ENCODE results near the gene SNRPD2. TPM values are rescaled to one million over a fixed set of nuclear protein-coding genes. Genes with fewer than 3 reads are reported as not detected.
"Not testable (repeated sequence)": the region's sequence is repeated elsewhere in the genome, so short reads cannot be mapped to it uniquely, and the experiment has no call there.

SNRPD2 gene
- total RNA-seq, 4 donors from 2014 or later, result 104 to 194 (median 148) TPM

DNA sequence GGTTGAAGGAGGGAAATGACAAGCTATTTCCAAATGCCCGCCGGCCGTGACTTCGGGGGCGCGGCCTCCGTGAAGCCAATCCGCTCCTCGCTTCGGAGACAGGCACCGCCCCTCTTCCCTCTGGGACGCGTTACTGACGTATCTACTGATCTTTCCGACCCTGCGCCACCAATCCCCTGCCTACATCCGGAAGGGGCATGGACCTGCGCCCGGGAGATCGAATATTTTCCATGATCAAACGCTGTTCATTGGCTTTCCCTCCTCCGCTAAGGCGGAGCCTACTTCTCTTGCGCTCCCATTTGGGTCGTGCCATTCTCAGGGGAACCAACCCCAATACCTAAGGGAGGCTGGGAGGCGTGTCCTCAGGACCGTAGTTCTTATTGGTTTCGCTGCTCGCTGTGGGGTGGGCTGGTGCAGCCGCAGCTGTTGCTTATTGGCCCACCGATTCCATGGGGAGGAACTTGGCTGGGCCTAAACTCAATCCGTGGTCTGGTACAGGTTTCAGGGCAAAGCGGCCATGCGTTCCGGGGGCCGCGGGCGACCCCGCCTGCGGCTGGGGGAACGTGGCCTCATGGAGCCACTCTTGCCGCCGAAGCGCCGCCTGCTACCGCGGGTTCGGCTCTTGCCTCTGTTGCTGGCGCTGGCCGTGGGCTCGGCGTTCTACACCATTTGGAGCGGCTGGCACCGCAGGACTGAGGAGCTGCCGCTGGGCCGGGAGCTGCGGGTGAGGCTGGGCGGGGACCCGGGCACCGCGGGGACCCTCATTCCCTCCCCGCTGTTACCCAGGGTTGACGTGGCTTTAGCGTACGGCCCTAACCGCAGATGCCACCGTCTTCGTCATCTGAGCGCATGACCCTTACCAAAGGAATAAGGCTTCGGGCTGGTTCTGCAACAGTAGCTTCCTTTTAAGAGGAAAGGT lies 693 bp upstream of the SNRPD2 start, which contains the start of gene QPCTL:
Gene QPCTL (plus strand): TSS at position 480 of the 919 bp plus-strand sequence. CDS start 38 bp downstream, at position 518.
- peak; percentile 96 for ATAC-seq (ENCODE audit: low FRiP score)
- TF ChIP-seq CTCF (IDR thresholded peaks at IDR 0.05), result no peak
- DNase-seq (ENCODE audit: low spot score), result peak; percentile 81

DNA sequence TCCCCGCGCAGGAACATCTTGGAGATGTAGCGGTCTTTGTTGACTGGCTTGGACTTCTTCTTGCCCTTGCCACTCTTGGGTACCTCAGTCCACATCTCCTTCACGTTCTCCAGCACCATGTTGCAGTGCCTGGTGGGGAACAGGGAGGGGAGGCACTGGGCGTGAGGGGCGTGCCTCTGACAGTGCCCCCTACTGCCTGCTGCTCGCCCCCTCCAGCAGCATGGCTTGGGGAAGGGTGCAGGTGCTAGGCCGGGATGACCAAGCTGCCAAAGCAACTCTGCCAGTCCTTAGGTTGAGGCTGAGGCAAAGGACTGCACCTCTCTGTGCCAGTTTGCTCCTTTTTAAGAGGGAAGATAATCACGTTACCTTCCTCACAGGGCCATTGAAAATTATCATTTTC lies 4.2 kb downstream of the SNRPD2 start:
- DNase-seq (ENCODE audit: low spot score) (no peak), ATAC-seq (ENCODE audit: low FRiP score) (no peak)
- TF ChIP-seq CTCF (IDR thresholded peaks at IDR 0.05), result no peak

GRCh38 chr19:45685045-45685444 lies 6.7 kb downstream of the SNRPD2 start:
- ATAC-seq (ENCODE audit: low FRiP score); DNase-seq (ENCODE audit: low spot score): not testable (repeated sequence)

GRCh38 chr19:45682908-45683307 lies 8.8 kb downstream of the SNRPD2 start:
- no peak for DNase-seq (ENCODE audit: low spot score)
- no peak for TF ChIP-seq CTCF (IDR thresholded peaks at IDR 0.05)
- ATAC-seq (ENCODE audit: low FRiP score), result no peak

- DNase-seq (ENCODE audit: low spot score) (no peak), ATAC-seq (ENCODE audit: low FRiP score) (no peak)
- TF ChIP-seq CTCF (IDR thresholded peaks at IDR 0.05), result no peak
These were observed 9.6 kb downstream of the SNRPD2 start for GRCh38 chr19:45682117-45682516.

DNA sequence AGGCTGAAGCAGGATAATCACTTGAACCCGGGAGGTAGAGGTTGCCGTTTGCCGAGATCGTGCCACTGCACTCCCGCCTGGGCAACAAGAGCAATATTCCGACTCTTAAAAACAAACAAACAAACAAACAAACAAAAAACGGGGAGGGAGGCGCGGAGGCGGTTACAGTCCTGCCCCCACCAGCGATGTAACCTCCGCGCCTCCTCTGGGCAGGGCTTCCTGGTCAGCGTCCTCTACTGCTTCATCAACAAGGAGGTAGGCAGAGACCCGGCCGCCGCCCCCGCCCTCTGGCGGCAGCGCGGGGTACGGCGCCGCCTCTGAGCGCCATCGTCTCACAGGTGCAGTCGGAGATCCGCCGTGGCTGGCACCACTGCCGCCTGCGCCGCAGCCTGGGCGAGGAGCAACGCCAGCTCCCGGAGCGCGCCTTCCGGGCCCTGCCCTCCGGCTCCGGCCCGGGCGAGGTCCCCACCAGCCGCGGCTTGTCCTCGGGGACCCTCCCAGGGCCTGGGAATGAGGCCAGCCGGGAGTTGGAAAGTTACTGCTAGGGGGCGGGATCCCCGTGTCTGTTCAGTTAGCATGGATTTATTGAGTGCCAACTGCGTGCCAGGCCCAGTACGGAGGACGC lies 10.2 kb downstream of the SNRPD2 start:
- TF ChIP-seq CTCF (IDR thresholded peaks at IDR 0.05), result peak in 2 of 3 donors; percentile 45 to 96
- DNase-seq (ENCODE audit: low spot score) (peak; percentile 70), ATAC-seq (ENCODE audit: low FRiP score) (peak; percentile 86)

DNA sequence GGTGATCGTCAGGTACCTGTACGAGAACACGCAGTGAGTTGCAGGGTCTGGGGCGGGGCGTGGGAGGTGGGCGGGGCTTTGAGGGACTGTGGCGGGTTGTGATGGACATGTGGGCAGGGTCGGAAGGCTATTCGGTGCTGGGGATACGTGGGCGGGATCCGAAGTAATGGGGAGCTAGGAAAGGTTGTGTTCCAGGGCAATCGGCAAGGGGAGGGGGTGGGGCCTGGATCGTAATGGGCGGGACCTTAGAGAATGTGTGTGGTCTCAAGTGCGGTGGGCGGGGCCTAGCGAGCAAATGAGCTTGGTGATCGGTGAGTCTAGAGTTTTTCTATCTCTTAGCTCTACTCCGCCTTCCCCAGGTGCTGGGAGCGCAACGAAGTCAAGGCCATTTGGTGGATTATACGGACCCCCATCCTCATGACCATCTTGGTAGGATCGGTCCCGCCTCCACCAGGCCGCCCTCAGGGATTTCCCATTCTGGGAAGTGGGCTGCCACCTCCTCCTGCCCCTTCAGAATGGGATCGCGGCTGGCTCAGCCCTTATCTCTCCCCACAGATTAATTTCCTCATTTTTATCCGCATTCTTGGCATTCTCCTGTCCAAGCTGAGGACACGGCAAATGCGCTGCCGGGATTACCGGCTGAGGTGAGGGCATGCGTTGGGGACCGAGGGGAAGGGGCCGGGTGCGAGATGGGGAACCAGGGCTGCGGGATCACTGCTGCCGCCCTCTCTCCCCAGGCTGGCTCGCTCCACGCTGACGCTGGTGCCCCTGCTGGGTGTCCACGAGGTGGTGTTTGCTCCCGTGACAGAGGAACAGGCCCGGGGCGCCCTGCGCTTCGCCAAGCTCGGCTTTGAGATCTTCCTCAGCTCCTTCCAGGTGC lies 14.2 kb downstream of the SNRPD2 start:
- peak; percentile 88 for DNase-seq (ENCODE audit: low spot score)

More for the DNA sequence above, 14.2 kb downstream of the SNRPD2 start:
- peak; percentile 83 for ATAC-seq (ENCODE audit: low FRiP score)
- TF ChIP-seq CTCF (IDR thresholded peaks at IDR 0.05), result no peak
